Suprapubic skin (tissue), 4 donors: ENCODE results near the gene C2orf68. TPM values are rescaled to one million over a fixed set of nuclear protein-coding genes. Genes with fewer than 3 reads are reported as not detected.
A peak's percentile ranks its signal among the peaks of the same experiment; 100 is the strongest.

ENCODE experiments used
- DNase-seq, 2 donors: peaks; one replicate each; pipeline ENCODE4 v3.0.0-alpha.2; 2019; ENCODE audit warnings: low spot score in 2 of 2
- H3K27ac ChIP-seq: fragments of 200-600 bp; sonication (generic); one replicate; pipeline ENCODE4 v1.5.1; 2019
- H3K27me3 ChIP-seq: fragments of 200-600 bp; sonication (generic); one replicate; pipeline ENCODE4 v1.5.1; 2019
- H3K36me3 ChIP-seq: fragments of 200-600 bp; sonication (generic); one replicate; pipeline ENCODE4 v1.5.1; 2019
- H3K4me1 ChIP-seq: fragments of 200-600 bp; sonication (generic); one replicate; pipeline ENCODE4 v1.5.1; 2019
- H3K4me3 ChIP-seq: fragments of 200-600 bp; sonication (generic); one replicate; pipeline ENCODE4 v1.5.1; 2019; ENCODE audit warnings: mild to moderate bottlenecking
- H3K9me3 ChIP-seq: fragments of 200-600 bp; sonication (generic); one replicate; pipeline ENCODE4 v1.5.1; 2019
- EP300 ChIP-seq: sonication (generic); formaldehyde crosslinking; IDR thresholded peaks from one replicate; pipeline ENCODE4 v1.6.1; 2017; ENCODE audit warnings: antibody characterized with exemption
- POLR2A ChIP-seq, 2 donors: fragments of 450-650 bp; IDR thresholded peaks; one replicate each; pipeline ENCODE4 v1.6.1; 2017; ENCODE audit warnings: antibody characterized with exemption in 2 of 2, mild to moderate bottlenecking in 2 of 2, moderate library complexity in 2 of 2
- POLR2AphosphoS5 ChIP-seq, 3 donors: sonication (generic); formaldehyde crosslinking; IDR thresholded peaks; one replicate each; pipeline ENCODE4 v1.6.1; 2017; ENCODE audit warnings: antibody characterized with exemption in 3 of 3
- WGBS: methylation state at CpG from one replicate; pipeline ENCODE4 v1.1.5; 2018; 5-methylcytosine and 5-hydroxymethylcytosine counted together
- total RNA-seq, 4 donors: library from RNA; depleted of rRNA; stranded (reverse); fragments of >200 nt; gene quantifications; one replicate each; pipeline ENCODE4 v1.1.0, GENCODE V29; 2016
- TF ChIP-seq, protein P1 (sequence below), 2 donors: fragments of 200-600 bp in 1 of 2; fragments of 450-650 bp in 1 of 2; sonication (generic) in 1 of 2; IDR thresholded peaks; one replicate each; pipeline ENCODE4 v1.5.1; 2016 to 2019; ENCODE audit warnings: antibody characterized with exemption in 2 of 2, mild to moderate bottlenecking in 1 of 2, moderate library complexity in 1 of 2

The C2orf68 gene
- total RNA-seq, 4 donors from 2014 or later = 15.8 to 28.1 (median 18.3) TPM

DNA sequence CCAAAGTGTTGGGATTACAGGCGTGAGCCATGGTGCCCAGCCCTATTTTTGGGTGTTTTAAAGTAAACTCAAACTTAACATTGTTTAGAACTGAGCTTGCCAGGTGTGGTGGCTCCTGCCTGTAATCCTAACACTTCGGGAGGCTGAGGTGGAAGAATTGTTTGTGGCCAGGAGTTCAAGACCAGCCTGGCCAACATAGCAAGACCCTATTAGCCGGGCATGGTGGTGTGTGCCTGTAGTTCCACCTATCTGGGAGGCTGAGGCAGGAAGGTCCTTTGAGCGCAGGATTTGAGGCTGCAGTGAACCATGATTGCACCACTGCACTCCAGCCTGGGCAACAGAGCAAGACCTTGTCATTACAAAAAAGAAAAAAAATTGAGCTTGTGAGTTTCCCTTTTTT, 38.6 kb upstream of the C2orf68 start:
- Histone ChIP-seq H3K36me3 (peaks cover 76% of the 10 kb centered on the region), H3K9me3 (no peaks in the 10 kb centered on the region), H3K27me3 (no peaks in the 10 kb centered on the region), H3K4me3 (no peak overlapping the region), H3K4me1 (no peaks in the 10 kb centered on the region), H3K27ac (no peak overlapping the region)
- no peak for DNase-seq
- 95% methylated on average over 4 of the region's 4 CpGs for WGBS
- TF ChIP-seq POLR2AphosphoS5 (IDR thresholded peaks at IDR 0.05) = no peak
- TF ChIP-seq POLR2A (IDR thresholded peaks at IDR 0.05) = no peak
- TF ChIP-seq, protein P1, sequence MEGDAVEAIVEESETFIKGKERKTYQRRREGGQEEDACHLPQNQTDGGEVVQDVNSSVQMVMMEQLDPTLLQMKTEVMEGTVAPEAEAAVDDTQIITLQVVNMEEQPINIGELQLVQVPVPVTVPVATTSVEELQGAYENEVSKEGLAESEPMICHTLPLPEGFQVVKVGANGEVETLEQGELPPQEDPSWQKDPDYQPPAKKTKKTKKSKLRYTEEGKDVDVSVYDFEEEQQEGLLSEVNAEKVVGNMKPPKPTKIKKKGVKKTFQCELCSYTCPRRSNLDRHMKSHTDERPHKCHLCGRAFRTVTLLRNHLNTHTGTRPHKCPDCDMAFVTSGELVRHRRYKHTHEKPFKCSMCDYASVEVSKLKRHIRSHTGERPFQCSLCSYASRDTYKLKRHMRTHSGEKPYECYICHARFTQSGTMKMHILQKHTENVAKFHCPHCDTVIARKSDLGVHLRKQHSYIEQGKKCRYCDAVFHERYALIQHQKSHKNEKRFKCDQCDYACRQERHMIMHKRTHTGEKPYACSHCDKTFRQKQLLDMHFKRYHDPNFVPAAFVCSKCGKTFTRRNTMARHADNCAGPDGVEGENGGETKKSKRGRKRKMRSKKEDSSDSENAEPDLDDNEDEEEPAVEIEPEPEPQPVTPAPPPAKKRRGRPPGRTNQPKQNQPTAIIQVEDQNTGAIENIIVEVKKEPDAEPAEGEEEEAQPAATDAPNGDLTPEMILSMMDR (IDR thresholded peaks at IDR 0.05) = no peak
- TF ChIP-seq EP300 = no peak

DNA sequence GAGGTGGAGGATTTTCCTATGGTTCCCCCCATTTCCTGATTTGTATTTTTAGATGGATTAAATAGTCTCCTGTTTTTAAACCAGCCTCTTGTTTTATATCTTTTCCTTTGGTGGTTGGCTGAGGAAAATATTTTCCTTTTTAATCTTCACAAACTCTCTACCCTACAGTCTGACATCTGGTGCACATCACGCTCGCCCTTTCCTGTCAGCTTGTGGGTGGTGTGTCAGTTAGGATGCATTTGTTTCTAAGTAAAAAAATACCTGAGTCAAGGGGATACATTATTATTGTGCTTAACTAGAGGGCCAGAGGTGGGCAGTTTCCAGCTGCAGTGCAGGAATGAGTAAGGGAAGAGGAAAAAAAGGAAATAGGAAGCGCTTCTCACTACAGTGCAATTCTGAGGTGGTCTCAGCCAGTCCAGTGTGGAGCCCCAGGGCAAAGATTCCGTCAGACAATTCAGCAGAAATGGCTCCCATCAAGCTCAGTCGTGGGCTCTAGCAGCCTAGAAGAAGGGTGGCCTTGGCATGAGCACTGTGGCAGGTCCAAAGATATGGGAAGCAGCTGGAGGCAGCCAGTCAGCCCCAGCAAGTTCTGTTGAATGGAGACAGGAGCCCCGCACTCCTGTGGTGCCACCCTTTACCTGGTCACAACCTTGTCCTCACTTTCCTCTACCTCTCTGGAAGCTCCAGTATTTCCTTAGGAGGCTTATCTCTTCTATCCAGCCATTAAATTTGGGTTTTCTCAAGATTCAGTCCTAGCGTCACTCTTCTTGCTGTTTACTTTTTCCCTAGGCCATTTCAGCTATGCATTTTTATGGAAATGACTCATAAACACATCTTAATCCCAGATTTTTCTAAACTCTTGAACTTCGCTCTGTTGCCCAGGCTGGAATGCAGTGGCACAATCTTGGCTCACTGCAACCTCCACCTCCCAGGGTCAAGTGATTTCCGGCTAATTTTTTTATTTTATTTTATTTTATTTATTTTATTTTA, 37.6 kb upstream of the C2orf68 start:
- Histone ChIP-seq H3K4me3 (no peak overlapping the region), H3K4me1 (no peaks in the 10 kb centered on the region), H3K27me3 (no peaks in the 10 kb centered on the region), H3K36me3 (peaks cover 81% of the 10 kb centered on the region), H3K9me3 (no peaks in the 10 kb centered on the region), H3K27ac (no peak overlapping the region)
- no peak for DNase-seq
- 80% methylated on average over 9 of the region's 9 CpGs for WGBS
- TF ChIP-seq POLR2A (IDR thresholded peaks at IDR 0.05) = no peak
- no peak for TF ChIP-seq POLR2AphosphoS5 (IDR thresholded peaks at IDR 0.05)
- TF ChIP-seq, protein P1 (IDR thresholded peaks at IDR 0.05) = no peak
- no peak for TF ChIP-seq EP300

DNA sequence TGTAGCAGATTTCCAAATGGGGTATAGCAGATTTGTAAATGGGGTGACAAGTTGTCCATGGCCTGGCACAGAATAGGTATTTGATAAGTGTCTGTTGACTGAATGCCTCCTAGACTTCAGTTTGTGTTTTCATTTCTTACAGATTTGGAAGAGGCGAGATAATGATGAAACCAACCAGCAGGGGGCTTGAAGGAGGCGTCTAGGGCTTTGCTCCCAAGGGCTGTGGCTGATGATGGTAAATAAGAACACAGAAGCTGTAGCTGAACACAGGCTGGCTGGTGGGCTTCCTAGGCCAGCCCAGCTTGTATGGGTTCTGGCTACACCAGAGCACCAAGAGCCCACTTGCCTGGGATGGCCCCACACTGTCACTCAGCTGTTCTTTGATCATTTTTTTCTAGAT, 36.8 kb upstream of the C2orf68 start:
- no peak for DNase-seq
- H3K4me1 ChIP-seq = no peaks in the 10 kb centered on the region
- no peak overlapping the region for H3K4me3 ChIP-seq
- 55% methylated on average over 2 of the region's 2 CpGs for WGBS
- no peaks in the 10 kb centered on the region for H3K27me3 ChIP-seq
- no peaks in the 10 kb centered on the region for H3K9me3 ChIP-seq
- H3K27ac ChIP-seq = no peak overlapping the region
- peaks cover 89% of the 10 kb centered on the region for H3K36me3 ChIP-seq
- TF ChIP-seq, protein P1 (IDR thresholded peaks at IDR 0.05) = peak in 1 of 2 donors; percentile 31
- TF ChIP-seq EP300 = no peak

DNA sequence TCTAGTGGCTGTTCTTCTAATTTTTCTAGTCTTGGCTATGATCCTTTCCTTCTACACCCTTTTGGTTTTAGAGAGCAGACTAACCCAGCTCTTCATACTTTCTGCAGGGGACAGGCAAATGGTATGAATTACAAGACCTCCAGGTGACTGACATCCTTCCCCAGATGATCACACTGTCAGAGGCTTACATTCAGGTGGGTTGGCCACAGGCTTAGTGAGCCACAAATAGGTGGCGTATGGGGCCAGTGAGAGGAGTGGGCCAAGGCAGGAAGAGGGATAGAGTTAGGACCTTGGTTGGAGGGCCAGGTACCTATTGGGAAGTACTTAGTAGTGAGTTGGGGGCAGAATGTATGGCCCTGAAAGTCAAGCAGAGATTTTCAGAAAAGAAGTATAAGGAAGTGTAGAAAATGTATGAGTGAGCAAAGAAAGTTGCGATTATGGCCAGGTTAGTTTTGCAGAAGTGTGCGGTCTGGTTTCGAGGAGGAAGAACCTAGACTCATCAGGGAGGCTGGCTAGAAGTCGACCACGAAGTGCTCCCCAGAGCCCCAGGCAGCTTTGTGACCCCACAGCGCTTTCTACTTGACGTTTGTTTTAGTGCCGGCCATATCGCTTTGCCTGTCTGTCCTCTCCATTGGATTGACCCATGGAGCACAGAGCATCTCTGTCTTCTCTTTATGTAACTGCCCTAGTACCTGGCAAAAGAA, 36.1 kb upstream of the C2orf68 start:
- Histone ChIP-seq H3K9me3 (no peaks in the 10 kb centered on the region), H3K36me3 (peaks cover 96% of the 10 kb centered on the region), H3K4me1 (no peaks in the 10 kb centered on the region), H3K27me3 (no peaks in the 10 kb centered on the region), H3K27ac (no peak overlapping the region), H3K4me3 (no peak overlapping the region)
- no peak for DNase-seq
- WGBS = 82% methylated on average over 10 of the region's 10 CpGs
- TF ChIP-seq POLR2A (IDR thresholded peaks at IDR 0.05) (no peak), EP300 (no peak), POLR2AphosphoS5 (IDR thresholded peaks at IDR 0.05) (no peak)
- TF ChIP-seq, protein P1 (IDR thresholded peaks at IDR 0.05) = no peak

DNA sequence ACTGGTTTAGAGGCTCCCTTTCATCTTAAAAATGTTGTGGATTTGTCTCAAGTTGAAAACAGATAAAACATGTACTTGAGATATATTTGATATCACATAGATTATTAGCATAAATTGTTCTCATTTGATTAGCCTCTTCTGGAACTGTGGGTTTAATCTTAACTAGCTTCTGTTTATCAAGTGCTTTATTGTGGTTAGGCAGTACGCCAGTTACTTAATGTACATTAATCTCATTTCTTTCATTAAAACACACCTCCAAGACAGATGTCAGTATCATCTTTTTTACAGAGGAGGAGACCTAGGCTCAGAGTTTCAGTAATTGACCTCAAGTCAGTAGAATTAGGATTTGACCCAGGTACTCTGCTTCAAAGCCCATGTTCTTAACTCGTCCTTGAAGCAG, 34.3 kb upstream of the C2orf68 start:
- Histone ChIP-seq H3K4me1 (no peaks in the 10 kb centered on the region), H3K4me3 (no peak overlapping the region), H3K9me3 (no peaks in the 10 kb centered on the region), H3K27me3 (no peaks in the 10 kb centered on the region), H3K27ac (no peak overlapping the region), H3K36me3 (peaks cover 100% of the 10 kb centered on the region)
- no peak for DNase-seq
- TF ChIP-seq EP300 (no peak), POLR2A (IDR thresholded peaks at IDR 0.05) (no peak), POLR2AphosphoS5 (IDR thresholded peaks at IDR 0.05) (no peak)
- TF ChIP-seq, protein P1 (IDR thresholded peaks at IDR 0.05) = no peak
- WGBS = 88% methylated on average over 2 of the region's 2 CpGs
